Fibroblast of the aortic adventitia (primary cell): Measurements from ENCODE around the gene KCNMB1. TPM values are rescaled to one million over a fixed set of nuclear protein-coding genes. Genes with fewer than 3 reads are reported as not detected.

ENCODE experiments used
- DNase-seq: peaks from one replicate; pipeline ENCODE4 v3.0.0-alpha.2; 2010; ENCODE audit warnings: low read depth
- H3K4me3 ChIP-seq: 2 replicates; pipeline ENCODE4 v1.5.1; 2011; ENCODE audit warnings: low read depth, mild to moderate bottlenecking, control low read depth, low read length, moderate library complexity
- total RNA-seq: library from RNA; depleted of rRNA; stranded (reverse); fragments of >200 nt; gene quantifications from 2 replicates; pipeline ENCODE4 v1.2.3, GENCODE V29; 2012; ENCODE audit warnings: low replicate concordance
- TF ChIP-seq, protein P1 (sequence below): IDR thresholded peaks from 2 replicates; pipeline ENCODE4 v1.5.1; 2011; ENCODE audit warnings: mild to moderate bottlenecking, low read length, control low read depth, inconsistent platforms; ENCODE audit not compliant: insufficient read depth

The KCNMB1 gene, protein sequence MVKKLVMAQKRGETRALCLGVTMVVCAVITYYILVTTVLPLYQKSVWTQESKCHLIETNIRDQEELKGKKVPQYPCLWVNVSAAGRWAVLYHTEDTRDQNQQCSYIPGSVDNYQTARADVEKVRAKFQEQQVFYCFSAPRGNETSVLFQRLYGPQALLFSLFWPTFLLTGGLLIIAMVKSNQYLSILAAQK
- total RNA-seq = not detected in 2 replicates

DNA sequence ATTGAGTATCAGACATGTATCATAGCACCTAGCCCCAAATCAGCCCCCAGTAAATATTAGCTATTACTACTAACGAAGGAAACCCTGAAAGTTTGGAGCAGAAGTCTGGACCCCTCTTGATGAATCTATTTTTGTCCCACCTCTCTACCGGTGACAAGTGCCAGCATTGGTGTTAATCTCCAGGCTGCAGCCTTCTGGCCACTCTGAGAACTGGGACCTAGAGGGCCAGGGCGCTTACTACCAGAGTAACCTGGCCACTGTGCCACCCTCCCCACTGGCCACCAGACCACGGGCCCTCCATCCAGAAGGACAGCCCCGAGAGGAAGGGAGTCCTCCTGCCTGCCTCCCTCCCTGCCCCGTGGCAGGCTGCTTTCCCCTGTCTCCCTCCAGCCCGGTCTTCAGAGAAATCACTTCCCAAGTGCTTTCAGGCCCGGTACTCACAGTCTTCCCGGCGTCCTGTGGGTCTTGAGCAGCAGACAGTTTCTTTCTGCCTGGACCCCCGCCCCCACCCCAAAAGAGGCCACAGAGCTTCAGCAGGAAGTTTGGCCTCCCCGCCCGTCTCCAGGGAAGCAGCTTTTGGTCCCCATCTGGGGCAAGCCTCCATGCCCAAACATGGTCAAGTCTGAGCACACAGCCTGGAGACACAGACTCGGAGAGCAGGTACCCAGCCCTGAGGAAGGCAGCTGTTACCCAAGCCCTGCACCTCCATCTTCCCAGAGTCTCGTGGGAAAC is at the start of gene KCNMB1:
Gene KCNMB1 (minus strand): TSS at position 550 of the 732 bp plus-strand sequence. CDS start 3,920 bp downstream, outside the sequence.
- no peak within 1 kb of the TSS for H3K4me3 ChIP-seq
- no peak for DNase-seq
- TF ChIP-seq, protein P1, sequence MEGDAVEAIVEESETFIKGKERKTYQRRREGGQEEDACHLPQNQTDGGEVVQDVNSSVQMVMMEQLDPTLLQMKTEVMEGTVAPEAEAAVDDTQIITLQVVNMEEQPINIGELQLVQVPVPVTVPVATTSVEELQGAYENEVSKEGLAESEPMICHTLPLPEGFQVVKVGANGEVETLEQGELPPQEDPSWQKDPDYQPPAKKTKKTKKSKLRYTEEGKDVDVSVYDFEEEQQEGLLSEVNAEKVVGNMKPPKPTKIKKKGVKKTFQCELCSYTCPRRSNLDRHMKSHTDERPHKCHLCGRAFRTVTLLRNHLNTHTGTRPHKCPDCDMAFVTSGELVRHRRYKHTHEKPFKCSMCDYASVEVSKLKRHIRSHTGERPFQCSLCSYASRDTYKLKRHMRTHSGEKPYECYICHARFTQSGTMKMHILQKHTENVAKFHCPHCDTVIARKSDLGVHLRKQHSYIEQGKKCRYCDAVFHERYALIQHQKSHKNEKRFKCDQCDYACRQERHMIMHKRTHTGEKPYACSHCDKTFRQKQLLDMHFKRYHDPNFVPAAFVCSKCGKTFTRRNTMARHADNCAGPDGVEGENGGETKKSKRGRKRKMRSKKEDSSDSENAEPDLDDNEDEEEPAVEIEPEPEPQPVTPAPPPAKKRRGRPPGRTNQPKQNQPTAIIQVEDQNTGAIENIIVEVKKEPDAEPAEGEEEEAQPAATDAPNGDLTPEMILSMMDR = no peak

DNA sequence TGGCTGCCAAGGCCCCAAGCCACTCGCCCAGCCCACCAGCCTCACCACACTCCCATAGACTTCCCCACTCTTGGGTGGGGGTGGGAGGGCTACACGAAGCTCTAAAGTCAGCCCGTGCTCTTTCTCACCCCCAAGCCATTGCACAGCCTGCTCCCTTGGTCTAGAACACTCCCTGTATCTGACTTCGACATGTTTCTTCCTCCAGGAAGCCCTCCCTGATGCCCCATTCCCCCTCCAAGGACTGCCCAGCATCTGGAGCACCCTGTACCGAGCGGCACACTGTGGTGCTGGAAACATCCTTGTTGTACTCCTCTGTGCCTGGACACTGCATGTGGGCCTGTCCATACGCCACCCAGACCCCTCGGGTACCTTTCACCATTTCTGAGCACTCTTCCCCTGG is 49.4 kb upstream of the KCNMB1 start:
- no peak overlapping the region for H3K4me3 ChIP-seq

DNA sequence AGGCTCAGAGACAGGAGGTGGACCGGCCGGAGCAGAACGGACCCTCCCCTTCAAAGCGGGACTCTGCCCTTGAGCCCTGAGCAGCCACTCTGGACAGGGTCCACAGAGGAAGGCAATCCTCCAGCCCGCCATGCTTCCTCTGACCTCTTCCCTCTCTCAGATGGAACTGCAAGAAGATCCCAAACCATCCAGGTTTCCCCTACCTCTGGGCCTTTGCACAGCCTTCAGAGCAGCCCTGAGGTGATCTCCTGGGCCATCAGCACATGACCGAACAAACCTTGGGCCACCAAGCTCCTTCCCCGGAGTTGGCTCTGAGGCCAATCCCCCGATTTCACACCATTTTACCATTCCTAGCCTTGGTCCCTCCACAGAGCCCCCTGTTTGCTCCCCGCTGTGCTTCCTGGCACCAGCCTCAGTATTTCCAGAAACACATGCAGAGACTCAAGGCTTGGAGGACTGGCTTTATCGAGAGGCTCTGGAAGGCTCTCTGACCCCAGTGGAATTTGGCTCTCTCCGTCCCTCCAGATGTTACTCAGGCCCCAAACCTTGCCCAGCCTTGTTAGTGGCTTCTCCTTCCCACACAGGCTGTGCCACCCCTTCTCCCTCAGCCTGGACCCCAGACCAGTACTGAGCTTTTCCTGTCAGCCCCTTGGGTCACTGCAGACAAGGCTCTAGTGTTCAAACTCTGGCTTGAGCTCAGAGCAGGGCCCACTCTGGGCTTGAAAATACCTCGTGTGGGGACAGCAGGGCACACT is 48.6 kb upstream of the KCNMB1 start:
- H3K4me3 ChIP-seq = no peak overlapping the region
- DNase-seq = no peak
- TF ChIP-seq, protein P1 = no peak

More for the DNA sequence above, 49.4 kb upstream of the KCNMB1 start:
- TF ChIP-seq, protein P1 = no peak
- no peak for DNase-seq

DNA sequence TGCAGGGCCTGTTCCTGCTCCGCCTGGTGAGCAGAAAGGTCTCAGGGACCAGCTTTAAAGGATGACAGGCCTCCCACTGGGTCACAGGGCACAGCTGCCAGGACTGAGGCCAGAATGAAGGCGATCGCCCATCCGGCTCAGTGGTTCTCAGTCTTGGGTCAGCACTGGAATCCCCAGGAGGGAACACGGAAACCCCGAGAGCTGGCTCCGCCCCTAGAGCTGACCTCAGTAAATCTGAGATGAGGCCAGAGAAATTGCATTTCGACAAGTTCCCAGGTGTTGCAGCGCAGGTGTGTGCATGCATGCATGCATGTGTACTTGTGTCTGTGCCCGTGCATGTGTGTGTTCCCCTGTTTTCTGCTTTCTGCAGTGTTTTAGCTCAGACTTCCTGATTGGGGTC is 47.2 kb upstream of the KCNMB1 start:
- H3K4me3 ChIP-seq = no peak overlapping the region
- TF ChIP-seq, protein P1 = no peak
- DNase-seq = no peak

DNA sequence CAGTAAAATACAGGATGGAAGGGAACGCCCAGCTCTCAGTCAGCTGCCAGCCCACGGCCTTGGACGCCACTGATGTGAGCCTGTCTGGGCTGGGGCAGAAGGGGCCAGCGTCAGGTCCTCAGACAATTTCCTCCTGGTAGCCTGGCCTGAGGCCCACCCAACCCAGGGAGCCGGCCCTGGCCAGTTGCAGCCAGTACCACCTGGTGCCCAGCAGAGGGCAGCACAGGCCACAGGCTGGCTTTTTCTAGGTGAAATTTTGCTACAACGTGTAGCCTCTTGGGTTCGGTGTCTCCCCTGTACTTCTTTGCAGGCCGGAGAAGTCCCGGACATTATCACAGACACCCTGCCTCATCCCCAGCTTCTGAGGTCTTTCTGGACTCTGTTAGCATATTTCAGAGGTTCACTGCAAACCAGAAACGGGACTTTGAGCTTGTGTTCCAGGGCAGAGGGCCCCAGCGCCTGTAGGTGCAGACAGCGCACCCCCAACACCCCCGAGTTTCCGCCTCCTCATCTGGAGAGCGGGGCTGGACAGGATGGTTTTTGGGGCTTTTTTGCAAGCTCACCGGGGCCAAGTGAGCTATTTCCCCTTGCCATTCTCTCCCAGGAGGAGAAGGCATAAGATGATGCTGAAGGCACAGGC is 45.9 kb upstream of the KCNMB1 start:
- H3K4me3 ChIP-seq = no peak overlapping the region
- peak; percentile 63 for DNase-seq
- TF ChIP-seq, protein P1 = peak; percentile 99

DNA sequence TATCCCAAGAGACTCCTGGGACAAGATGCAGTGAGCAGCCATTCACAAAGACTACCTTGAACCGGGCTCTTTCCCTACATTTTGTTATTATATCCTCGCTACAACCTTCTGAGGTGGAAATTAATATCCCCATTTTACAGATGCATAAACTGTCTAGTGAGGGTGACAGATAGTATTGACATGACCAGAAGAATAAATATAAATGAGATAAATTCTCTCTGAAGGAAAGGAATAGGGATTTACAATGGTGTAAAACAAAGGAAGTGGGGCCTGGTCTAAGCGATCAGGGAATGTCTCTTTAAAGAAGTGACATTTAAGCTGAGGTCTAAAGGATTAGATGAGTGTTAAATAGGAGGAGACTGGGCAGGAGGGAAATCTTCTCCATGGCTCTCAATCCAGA is 43.5 kb upstream of the KCNMB1 start:
- no peak overlapping the region for H3K4me3 ChIP-seq
- TF ChIP-seq, protein P1 = no peak
- no peak for DNase-seq
